ENCODE results near the gene MOB1B. TPM values are rescaled to one million over a fixed set of nuclear protein-coding genes. Genes with fewer than 3 reads are reported as not detected.

MOB1B gene
- total and polyA plus RNA-seq, 4 donors: 5.9 to 29.8 (median 16.3) TPM

- 1% methylated on average over 38 to 48 of the region's 48 CpGs for WGBS, 2 donors
- Histone ChIP-seq H3K27ac (ENCODE audit: low read depth in 1 of 2, low read length in 2 of 2) (peak overlapping the region in 1 of 2 donors; percentile 73), H3K36me3 (ENCODE audit: control insufficient read depth in 1 of 2, insufficient read depth in 2 of 2, low read length in 1 of 2) (peaks cover 0 to 3% of the 10 kb centered on the region in 2 donors), H3K4me1 (ENCODE audit: control insufficient read depth in 1 of 2, insufficient read depth in 2 of 2, low read length in 2 of 2) (no peaks in the 10 kb centered on the region), H3K4me3 (ENCODE audit: low read length in 2 of 2) (peak overlapping the region; percentile 77 to 92), H3K9me3 (ENCODE audit: control insufficient read depth, low read length) (no peaks in the 10 kb centered on the region), H3K27me3 (ENCODE audit: control insufficient read depth in 1 of 2, insufficient read depth in 2 of 2, low read length in 1 of 2) (no peaks in the 10 kb centered on the region)
- intact Hi-C loops (cut with DNase I): loop anchor here (2.0 to 10.0 kb wide), 4 partner anchors 52 to 90 kb away; partner anchors contain the start of gene DCK (in 2 of the 2)
- ATAC-seq (ENCODE audit: low FRiP score) (peak; percentile 76), DNase-seq (no peak)
Measured at GRCh38 chr4:70902577-70903290, 565 bp downstream of the MOB1B start.

- ATAC-seq (ENCODE audit: low FRiP score): no peak
- intact Hi-C loops (cut with DNase I): loop anchor here (2.0 to 10.0 kb wide), 4 partner anchors 52 to 89 kb away; partner anchors contain the start of gene DCK (in 2 of the 2)
- 1% methylated on average over 5 of the region's 5 CpGs for WGBS, 2 donors
Measured at GRCh38 chr4:70903291-70903603, 1.1 kb downstream of the MOB1B start.

DNA sequence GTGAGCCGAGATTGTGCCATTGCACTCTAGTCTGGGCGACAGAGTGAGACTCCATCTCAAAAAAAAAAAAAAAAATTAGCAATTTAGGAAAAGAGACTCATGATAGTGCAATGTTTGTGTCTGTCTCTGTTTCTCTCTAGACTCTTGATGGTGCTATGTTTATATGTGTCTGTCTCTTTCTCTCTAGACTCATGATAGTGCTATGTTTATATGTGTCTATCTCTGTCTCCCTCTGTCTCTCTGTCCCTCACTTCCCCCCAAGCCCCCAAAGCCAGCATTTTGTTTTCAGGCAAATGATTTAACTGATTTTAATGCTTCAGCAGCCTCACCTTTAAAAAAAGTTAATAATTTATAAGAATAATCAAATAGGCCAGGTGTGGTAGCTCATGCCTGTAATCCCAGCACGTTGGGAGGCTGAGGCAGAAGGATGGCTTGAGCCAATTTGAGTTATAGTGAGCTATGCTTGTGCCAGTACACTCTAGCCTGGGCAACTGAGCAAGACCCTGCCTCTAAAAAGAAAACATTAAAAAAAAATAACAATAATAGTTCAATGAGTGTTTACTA lies 6.9 kb downstream of the MOB1B start:
- DNase-seq: no peak
- Histone ChIP-seq H3K36me3 (ENCODE audit: control insufficient read depth in 1 of 2, insufficient read depth in 2 of 2, low read length in 1 of 2) (peaks cover 0 to 3% of the 10 kb centered on the region in 2 donors), H3K4me3 (ENCODE audit: low read length in 2 of 2) (no peak overlapping the region), H3K9me3 (ENCODE audit: control insufficient read depth, low read length) (no peaks in the 10 kb centered on the region), H3K27me3 (ENCODE audit: control insufficient read depth in 1 of 2, insufficient read depth in 2 of 2, low read length in 1 of 2) (no peaks in the 10 kb centered on the region), H3K27ac (ENCODE audit: low read depth in 1 of 2, low read length in 2 of 2) (no peak overlapping the region), H3K4me1 (ENCODE audit: control insufficient read depth in 1 of 2, insufficient read depth in 2 of 2, low read length in 2 of 2) (peaks cover 0 to 2% of the 10 kb centered on the region in 2 donors)
- intact Hi-C loops (cut with DNase I): loop anchor here in 1 of 2 donors (10.0 kb wide), 1 partner anchor 46 kb away; no protein-coding TSS in a partner anchor
- ATAC-seq (ENCODE audit: low FRiP score): no peak
- 85 to 95% methylated on average over 3 of the region's 3 CpGs for WGBS, 2 donors

More at GRCh38 chr4:70903291-70903603, 1.1 kb downstream of the MOB1B start:
- Histone ChIP-seq H3K9me3 (ENCODE audit: control insufficient read depth, low read length) (no peaks in the 10 kb centered on the region), H3K4me1 (ENCODE audit: control insufficient read depth in 1 of 2, insufficient read depth in 2 of 2, low read length in 2 of 2) (no peaks in the 10 kb centered on the region), H3K36me3 (ENCODE audit: control insufficient read depth in 1 of 2, insufficient read depth in 2 of 2, low read length in 1 of 2) (peaks cover 0 to 3% of the 10 kb centered on the region in 2 donors), H3K27ac (ENCODE audit: low read depth in 1 of 2, low read length in 2 of 2) (no peak overlapping the region), H3K27me3 (ENCODE audit: control insufficient read depth in 1 of 2, insufficient read depth in 2 of 2, low read length in 1 of 2) (no peaks in the 10 kb centered on the region), H3K4me3 (ENCODE audit: low read length in 2 of 2) (peak overlapping the region; percentile 77 to 92)
- DNase-seq: no peak

GRCh38 chr4:70914000-70914399 lies 11.8 kb downstream of the MOB1B start:
- DNase-seq (no peak), ATAC-seq (ENCODE audit: low FRiP score) (no peak)
- H3K36me3 ChIP-seq (ENCODE audit: control insufficient read depth in 1 of 2, insufficient read depth in 2 of 2, low read length in 1 of 2): no peaks in the 10 kb centered on the region
- no peaks in the 10 kb centered on the region for H3K27me3 ChIP-seq (ENCODE audit: control insufficient read depth in 1 of 2, insufficient read depth in 2 of 2, low read length in 1 of 2)
- intact Hi-C loops (cut with DNase I): no loop called here
- H3K9me3 ChIP-seq (ENCODE audit: control insufficient read depth, low read length): no peaks in the 10 kb centered on the region
- no peak overlapping the region for H3K4me3 ChIP-seq (ENCODE audit: low read length in 2 of 2)
- H3K4me1 ChIP-seq (ENCODE audit: control insufficient read depth in 1 of 2, insufficient read depth in 2 of 2, low read length in 2 of 2): peaks cover 0 to 2% of the 10 kb centered on the region in 2 donors
- WGBS, 2 donors: 96 to 98% methylated on average over 2 of the region's 2 CpGs
- no peak overlapping the region for H3K27ac ChIP-seq (ENCODE audit: low read depth in 1 of 2, low read length in 2 of 2)

DNA sequence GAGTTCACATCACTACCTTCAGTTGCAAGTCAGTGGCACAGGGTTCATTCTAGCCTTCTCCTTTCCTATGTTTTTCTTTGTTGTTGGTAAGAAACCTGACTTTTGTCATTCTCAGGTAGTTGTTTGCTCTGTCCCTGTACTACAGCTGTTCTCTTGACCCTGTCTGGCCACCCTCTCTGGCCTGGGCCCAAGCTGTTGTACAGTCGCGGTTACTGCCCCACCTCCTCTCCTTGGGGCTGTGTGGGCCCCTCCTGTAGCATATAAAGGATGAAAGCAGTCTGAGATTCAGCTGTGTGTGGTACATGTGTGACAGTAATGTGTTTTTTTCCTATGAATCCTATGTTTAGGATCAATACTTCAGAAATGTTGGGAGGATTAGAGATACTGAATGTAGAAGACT lies 12.5 kb downstream of the MOB1B start:
- no peak overlapping the region for H3K4me3 ChIP-seq (ENCODE audit: low read length in 2 of 2)
- peaks cover 0 to 2% of the 10 kb centered on the region in 2 donors for H3K4me1 ChIP-seq (ENCODE audit: control insufficient read depth in 1 of 2, insufficient read depth in 2 of 2, low read length in 2 of 2)
- 54 to 62% methylated on average over 2 of the region's 2 CpGs for WGBS, 2 donors
- no peaks in the 10 kb centered on the region for H3K36me3 ChIP-seq (ENCODE audit: control insufficient read depth in 1 of 2, insufficient read depth in 2 of 2, low read length in 1 of 2)
- no peak overlapping the region for H3K27ac ChIP-seq (ENCODE audit: low read depth in 1 of 2, low read length in 2 of 2)
- no peaks in the 10 kb centered on the region for H3K27me3 ChIP-seq (ENCODE audit: control insufficient read depth in 1 of 2, insufficient read depth in 2 of 2, low read length in 1 of 2)
- ATAC-seq (ENCODE audit: low FRiP score) (no peak), DNase-seq (no peak)
- no peaks in the 10 kb centered on the region for H3K9me3 ChIP-seq (ENCODE audit: control insufficient read depth, low read length)
- intact Hi-C loops (cut with DNase I): no loop called here

GRCh38 chr4:70915036-70915815 lies 13.1 kb downstream of the MOB1B start:
- Histone ChIP-seq H3K9me3 (ENCODE audit: control insufficient read depth, low read length) (no peaks in the 10 kb centered on the region), H3K27me3 (ENCODE audit: control insufficient read depth in 1 of 2, insufficient read depth in 2 of 2, low read length in 1 of 2) (no peaks in the 10 kb centered on the region), H3K4me1 (ENCODE audit: control insufficient read depth in 1 of 2, insufficient read depth in 2 of 2, low read length in 2 of 2) (peaks cover 0 to 2% of the 10 kb centered on the region in 2 donors), H3K36me3 (ENCODE audit: control insufficient read depth in 1 of 2, insufficient read depth in 2 of 2, low read length in 1 of 2) (no peaks in the 10 kb centered on the region), H3K4me3 (ENCODE audit: low read length in 2 of 2) (no peak overlapping the region), H3K27ac (ENCODE audit: low read depth in 1 of 2, low read length in 2 of 2) (no peak overlapping the region)
- intact Hi-C loops (cut with DNase I): no loop called here
- no peak for DNase-seq
- 90% methylated on average over 14 of the region's 14 CpGs for WGBS, 2 donors
- ATAC-seq (ENCODE audit: low FRiP score): no peak

GRCh38 chr4:70915874-70916559 lies 13.8 kb downstream of the MOB1B start:
- no peaks in the 10 kb centered on the region for H3K36me3 ChIP-seq (ENCODE audit: control insufficient read depth in 1 of 2, insufficient read depth in 2 of 2, low read length in 1 of 2)
- no peaks in the 10 kb centered on the region for H3K9me3 ChIP-seq (ENCODE audit: control insufficient read depth, low read length)
- H3K27ac ChIP-seq (ENCODE audit: low read depth in 1 of 2, low read length in 2 of 2): no peak overlapping the region
- no peaks in the 10 kb centered on the region for H3K27me3 ChIP-seq (ENCODE audit: control insufficient read depth in 1 of 2, insufficient read depth in 2 of 2, low read length in 1 of 2)
- intact Hi-C loops (cut with DNase I): no loop called here
- no peak overlapping the region for H3K4me3 ChIP-seq (ENCODE audit: low read length in 2 of 2)
- 77 to 80% methylated on average over 8 of the region's 8 CpGs for WGBS, 2 donors
- DNase-seq: no peak
- ATAC-seq (ENCODE audit: low FRiP score): no peak
- H3K4me1 ChIP-seq (ENCODE audit: control insufficient read depth in 1 of 2, insufficient read depth in 2 of 2, low read length in 2 of 2): peaks cover 0 to 2% of the 10 kb centered on the region in 2 donors

DNA sequence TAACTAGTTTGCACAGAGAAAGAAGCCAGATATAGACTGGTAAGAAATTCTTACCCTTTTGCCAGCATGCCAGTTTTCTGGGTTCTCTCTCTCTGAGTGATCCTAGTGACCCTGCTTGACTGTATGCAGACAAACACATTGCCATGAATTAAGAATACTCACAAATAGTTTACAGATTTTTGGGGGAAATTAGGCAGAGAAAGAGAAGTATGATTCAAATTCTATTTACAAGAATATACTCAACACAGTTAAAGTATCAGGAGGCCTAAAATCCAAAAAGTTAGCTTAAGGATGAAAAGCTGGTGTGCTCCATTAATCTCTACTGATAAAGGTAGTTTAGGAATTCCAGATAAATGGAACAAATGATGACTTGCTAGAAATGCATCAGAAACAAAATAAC lies 18.4 kb downstream of the MOB1B start:
- Histone ChIP-seq H3K27me3 (ENCODE audit: control insufficient read depth in 1 of 2, insufficient read depth in 2 of 2, low read length in 1 of 2) (no peaks in the 10 kb centered on the region), H3K4me3 (ENCODE audit: low read length in 2 of 2) (no peak overlapping the region), H3K27ac (ENCODE audit: low read depth in 1 of 2, low read length in 2 of 2) (no peak overlapping the region), H3K36me3 (ENCODE audit: control insufficient read depth in 1 of 2, insufficient read depth in 2 of 2, low read length in 1 of 2) (no peaks in the 10 kb centered on the region), H3K9me3 (ENCODE audit: control insufficient read depth, low read length) (no peaks in the 10 kb centered on the region), H3K4me1 (ENCODE audit: control insufficient read depth in 1 of 2, insufficient read depth in 2 of 2, low read length in 2 of 2) (no peaks in the 10 kb centered on the region)
- intact Hi-C loops (cut with DNase I): no loop called here
- no peak for ATAC-seq (ENCODE audit: low FRiP score)
- no peak for DNase-seq

Measured in aorta (tissue), 5 donors.